ENCODE measurements around the gene PAQR5.

DNA sequence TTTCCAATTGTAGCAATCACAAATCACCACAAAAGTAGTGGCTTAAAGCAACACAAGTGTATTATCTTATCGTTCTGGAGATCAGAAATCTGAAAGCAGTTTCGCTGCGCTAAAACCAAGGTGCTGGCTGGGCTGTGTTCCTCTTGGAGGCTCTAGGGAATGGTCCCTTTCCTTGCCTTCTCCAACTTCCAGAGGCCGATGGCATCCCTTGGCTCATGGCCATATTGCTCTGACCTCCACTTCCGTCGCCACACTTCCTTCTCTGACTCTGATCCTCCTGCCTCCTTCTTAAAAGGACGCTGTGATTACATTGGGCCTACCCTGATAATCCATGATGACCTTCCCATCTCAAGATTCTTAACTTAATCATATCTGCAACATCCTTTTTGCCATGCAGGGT, 10.7 kb upstream of the PAQR5 start:
- TF ChIP-seq, protein P1, sequence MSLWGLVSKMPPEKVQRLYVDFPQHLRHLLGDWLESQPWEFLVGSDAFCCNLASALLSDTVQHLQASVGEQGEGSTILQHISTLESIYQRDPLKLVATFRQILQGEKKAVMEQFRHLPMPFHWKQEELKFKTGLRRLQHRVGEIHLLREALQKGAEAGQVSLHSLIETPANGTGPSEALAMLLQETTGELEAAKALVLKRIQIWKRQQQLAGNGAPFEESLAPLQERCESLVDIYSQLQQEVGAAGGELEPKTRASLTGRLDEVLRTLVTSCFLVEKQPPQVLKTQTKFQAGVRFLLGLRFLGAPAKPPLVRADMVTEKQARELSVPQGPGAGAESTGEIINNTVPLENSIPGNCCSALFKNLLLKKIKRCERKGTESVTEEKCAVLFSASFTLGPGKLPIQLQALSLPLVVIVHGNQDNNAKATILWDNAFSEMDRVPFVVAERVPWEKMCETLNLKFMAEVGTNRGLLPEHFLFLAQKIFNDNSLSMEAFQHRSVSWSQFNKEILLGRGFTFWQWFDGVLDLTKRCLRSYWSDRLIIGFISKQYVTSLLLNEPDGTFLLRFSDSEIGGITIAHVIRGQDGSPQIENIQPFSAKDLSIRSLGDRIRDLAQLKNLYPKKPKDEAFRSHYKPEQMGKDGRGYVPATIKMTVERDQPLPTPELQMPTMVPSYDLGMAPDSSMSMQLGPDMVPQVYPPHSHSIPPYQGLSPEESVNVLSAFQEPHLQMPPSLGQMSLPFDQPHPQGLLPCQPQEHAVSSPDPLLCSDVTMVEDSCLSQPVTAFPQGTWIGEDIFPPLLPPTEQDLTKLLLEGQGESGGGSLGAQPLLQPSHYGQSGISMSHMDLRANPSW (CRISPR knock-in tag; conservative IDR thresholded peaks at IDR 0.05; ENCODE audit: low read depth) = no peak
- TF ChIP-seq, protein P2, sequence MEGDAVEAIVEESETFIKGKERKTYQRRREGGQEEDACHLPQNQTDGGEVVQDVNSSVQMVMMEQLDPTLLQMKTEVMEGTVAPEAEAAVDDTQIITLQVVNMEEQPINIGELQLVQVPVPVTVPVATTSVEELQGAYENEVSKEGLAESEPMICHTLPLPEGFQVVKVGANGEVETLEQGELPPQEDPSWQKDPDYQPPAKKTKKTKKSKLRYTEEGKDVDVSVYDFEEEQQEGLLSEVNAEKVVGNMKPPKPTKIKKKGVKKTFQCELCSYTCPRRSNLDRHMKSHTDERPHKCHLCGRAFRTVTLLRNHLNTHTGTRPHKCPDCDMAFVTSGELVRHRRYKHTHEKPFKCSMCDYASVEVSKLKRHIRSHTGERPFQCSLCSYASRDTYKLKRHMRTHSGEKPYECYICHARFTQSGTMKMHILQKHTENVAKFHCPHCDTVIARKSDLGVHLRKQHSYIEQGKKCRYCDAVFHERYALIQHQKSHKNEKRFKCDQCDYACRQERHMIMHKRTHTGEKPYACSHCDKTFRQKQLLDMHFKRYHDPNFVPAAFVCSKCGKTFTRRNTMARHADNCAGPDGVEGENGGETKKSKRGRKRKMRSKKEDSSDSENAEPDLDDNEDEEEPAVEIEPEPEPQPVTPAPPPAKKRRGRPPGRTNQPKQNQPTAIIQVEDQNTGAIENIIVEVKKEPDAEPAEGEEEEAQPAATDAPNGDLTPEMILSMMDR (IDR thresholded peaks at IDR 0.05) = no peak
- TF ChIP-seq, protein P3, sequence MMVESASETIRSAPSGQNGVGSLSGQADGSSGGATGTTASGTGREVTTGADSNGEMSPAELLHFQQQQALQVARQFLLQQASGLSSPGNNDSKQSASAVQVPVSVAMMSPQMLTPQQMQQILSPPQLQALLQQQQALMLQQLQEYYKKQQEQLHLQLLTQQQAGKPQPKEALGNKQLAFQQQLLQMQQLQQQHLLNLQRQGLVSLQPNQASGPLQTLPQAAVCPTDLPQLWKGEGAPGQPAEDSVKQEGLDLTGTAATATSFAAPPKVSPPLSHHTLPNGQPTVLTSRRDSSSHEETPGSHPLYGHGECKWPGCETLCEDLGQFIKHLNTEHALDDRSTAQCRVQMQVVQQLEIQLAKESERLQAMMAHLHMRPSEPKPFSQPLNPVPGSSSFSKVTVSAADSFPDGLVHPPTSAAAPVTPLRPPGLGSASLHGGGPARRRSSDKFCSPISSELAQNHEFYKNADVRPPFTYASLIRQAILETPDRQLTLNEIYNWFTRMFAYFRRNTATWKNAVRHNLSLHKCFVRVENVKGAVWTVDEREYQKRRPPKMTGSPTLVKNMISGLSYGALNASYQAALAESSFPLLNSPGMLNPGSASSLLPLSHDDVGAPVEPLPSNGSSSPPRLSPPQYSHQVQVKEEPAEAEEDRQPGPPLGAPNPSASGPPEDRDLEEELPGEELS (CRISPR knock-in tag; IDR thresholded peaks at IDR 0.05) = no peak
- TF ChIP-seq, protein P4, sequence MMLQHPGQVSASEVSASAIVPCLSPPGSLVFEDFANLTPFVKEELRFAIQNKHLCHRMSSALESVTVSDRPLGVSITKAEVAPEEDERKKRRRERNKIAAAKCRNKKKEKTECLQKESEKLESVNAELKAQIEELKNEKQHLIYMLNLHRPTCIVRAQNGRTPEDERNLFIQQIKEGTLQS (CRISPR knock-in tag; conservative IDR thresholded peaks at IDR 0.05) = no peak
- TF ChIP-seq, protein P5, sequence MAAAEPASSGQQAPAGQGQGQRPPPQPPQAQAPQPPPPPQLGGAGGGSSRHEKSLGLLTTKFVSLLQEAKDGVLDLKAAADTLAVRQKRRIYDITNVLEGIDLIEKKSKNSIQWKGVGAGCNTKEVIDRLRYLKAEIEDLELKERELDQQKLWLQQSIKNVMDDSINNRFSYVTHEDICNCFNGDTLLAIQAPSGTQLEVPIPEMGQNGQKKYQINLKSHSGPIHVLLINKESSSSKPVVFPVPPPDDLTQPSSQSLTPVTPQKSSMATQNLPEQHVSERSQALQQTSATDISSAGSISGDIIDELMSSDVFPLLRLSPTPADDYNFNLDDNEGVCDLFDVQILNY (CRISPR knock-in tag; IDR thresholded peaks at IDR 0.05) = no peak
- TF ChIP-seq ELF4 (CRISPR knock-in tag; IDR thresholded peaks at IDR 0.05; ENCODE audit: low read depth) = no peak

Measured in WTC11 (cell line).